Measurements from ENCODE around the gene SLC2A9.

The SLC2A9 gene

DNA sequence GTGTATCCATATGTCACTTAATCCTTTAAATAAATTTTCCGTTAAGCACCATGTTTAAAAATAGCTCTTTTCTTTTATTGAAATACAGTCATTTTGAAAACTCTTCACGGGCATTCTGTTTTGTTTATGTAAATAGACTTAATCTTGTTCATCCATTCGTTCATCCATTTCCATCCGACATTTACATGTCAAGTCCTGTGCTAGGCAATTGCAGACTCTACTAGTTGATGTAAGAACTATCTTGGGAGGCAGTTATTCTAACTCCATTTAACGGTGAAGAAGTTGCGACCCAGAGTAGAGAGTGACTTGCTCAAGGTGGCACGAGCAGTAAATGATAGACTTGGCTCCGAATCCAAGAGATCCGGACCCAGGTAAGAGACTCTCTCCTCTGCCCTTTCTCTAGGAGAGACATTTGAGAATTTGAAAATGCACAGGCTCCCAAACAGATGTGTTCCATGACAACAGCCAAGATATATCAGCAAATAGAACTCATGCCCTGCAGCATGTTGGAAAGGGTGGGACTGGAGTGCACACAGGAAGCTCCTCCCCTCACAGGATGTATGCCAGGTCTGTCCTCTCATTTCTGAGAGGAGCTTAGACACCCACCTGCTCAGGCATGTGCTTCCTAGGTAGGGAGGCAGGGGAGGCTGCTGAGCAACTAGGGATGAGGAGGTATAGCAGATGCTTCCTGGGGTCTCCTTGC is 175.4 kb downstream of the SLC2A9 start:
- TF ChIP-seq CTCF (IDR thresholded peaks at IDR 0.05; ENCODE audit: control insufficient read depth, insufficient read depth, low read depth, low read length, missing control alignments) = no peak
- DNase-seq (ENCODE audit: low read depth) = no peak
- H3K4me3 ChIP-seq (ENCODE audit: control insufficient read depth, low read depth, low read length) = no peak overlapping the region

DNA sequence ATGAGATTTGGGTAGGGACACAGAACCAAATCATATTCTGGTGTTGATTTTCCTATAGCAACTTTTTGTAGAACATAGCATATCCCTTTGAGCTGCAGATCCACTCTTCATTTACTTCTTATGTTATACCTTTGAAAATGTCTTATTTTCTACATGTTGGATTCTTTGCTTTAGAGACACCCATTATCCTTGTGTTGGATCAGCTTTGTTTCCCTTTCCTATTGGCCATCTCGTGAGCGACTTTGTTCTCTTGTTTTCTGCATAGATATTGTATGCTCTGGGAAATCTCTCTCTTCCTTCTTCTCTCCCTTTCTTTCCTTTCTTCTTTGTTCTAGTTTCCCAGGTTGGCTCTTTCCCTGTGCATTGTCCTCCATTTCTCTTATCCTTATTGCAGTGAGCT is 180.2 kb downstream of the SLC2A9 start:
- no peak for DNase-seq (ENCODE audit: low read depth)
- H3K4me3 ChIP-seq (ENCODE audit: control insufficient read depth, low read depth, low read length) = no peak overlapping the region
- no peak for TF ChIP-seq CTCF (IDR thresholded peaks at IDR 0.05; ENCODE audit: control insufficient read depth, insufficient read depth, low read depth, low read length, missing control alignments)

- DNase-seq (ENCODE audit: low read depth) = no peak
- no peak for TF ChIP-seq CTCF (IDR thresholded peaks at IDR 0.05; ENCODE audit: control insufficient read depth, insufficient read depth, low read depth, low read length, missing control alignments)
- no peak overlapping the region for H3K4me3 ChIP-seq (ENCODE audit: control insufficient read depth, low read depth, low read length)
Measured at GRCh38 chr4:9835430-9835829, 185.9 kb downstream of the SLC2A9 start.

DNA sequence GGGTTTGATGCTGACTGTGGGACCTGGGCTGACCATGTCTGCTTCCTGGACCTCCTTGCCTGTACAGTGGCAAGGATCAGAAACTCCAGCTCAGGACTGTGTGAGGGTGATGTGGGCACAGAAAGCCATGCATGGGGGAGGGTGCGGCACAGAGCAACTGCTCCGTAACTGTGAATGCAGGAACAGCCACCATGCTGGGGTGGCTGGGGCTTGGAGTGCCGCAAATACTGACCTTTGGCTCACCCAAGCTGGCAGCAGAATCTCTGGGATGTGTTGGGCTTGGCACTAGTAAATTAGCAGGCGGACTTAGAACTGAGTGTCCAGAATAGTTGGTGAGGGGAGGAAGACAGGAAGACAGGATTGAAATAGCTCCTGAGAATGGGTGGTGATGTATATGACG is 187.9 kb downstream of the SLC2A9 start:
- no peak for DNase-seq (ENCODE audit: low read depth)
- TF ChIP-seq CTCF (IDR thresholded peaks at IDR 0.05; ENCODE audit: control insufficient read depth, insufficient read depth, low read depth, low read length, missing control alignments) = no peak
- H3K4me3 ChIP-seq (ENCODE audit: control insufficient read depth, low read depth, low read length) = no peak overlapping the region

DNA sequence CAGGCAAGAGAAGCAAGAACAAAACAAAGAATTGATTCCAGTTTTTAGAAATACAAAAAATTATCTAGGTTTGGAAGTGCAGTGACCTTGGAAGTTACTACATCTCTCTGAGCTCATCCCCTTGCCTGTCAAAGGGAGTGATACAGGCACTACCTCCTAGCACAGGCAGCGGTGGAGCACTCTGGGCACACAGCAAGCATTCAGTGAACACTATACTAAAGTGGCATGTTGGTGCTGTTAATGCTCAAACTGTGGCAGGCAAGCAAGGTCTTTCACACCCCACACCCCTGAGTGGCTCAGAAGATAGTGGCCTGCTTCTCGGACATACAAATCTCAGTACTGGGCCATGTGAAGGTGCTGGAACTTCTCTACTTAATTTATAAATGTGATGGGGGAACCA is 188.7 kb downstream of the SLC2A9 start:
- no peak overlapping the region for H3K4me3 ChIP-seq (ENCODE audit: control insufficient read depth, low read depth, low read length)
- no peak for DNase-seq (ENCODE audit: low read depth)
- TF ChIP-seq CTCF (IDR thresholded peaks at IDR 0.05; ENCODE audit: control insufficient read depth, insufficient read depth, low read depth, low read length, missing control alignments) = no peak

- DNase-seq (ENCODE audit: low read depth) = no peak
- no peak overlapping the region for H3K4me3 ChIP-seq (ENCODE audit: control insufficient read depth, low read depth, low read length)
- no peak for TF ChIP-seq CTCF (IDR thresholded peaks at IDR 0.05; ENCODE audit: control insufficient read depth, insufficient read depth, low read depth, low read length, missing control alignments)
Measured at GRCh38 chr4:9826551-9826950, 194.7 kb downstream of the SLC2A9 start.

Data from AG09309 (cell line).